C4-2B (cell line): ENCODE results near the gene PARVA.

ENCODE experiments used
- H3K27ac ChIP-seq: fragments of 450-650 bp; 2 replicates; pipeline ENCODE4 v1.5.1; 2017
- ZFX ChIP-seq: fragments of 450-650 bp; IDR thresholded peaks from 2 replicates; pipeline ENCODE4 v1.6.1; 2017
- TF ChIP-seq, protein P1 (sequence below): fragments of 450-650 bp; conservative IDR thresholded peaks from 2 replicates; pipeline ENCODE4 v1.5.1; 2017; ENCODE audit warnings: mild to moderate bottlenecking

Gene PARVA

DNA sequence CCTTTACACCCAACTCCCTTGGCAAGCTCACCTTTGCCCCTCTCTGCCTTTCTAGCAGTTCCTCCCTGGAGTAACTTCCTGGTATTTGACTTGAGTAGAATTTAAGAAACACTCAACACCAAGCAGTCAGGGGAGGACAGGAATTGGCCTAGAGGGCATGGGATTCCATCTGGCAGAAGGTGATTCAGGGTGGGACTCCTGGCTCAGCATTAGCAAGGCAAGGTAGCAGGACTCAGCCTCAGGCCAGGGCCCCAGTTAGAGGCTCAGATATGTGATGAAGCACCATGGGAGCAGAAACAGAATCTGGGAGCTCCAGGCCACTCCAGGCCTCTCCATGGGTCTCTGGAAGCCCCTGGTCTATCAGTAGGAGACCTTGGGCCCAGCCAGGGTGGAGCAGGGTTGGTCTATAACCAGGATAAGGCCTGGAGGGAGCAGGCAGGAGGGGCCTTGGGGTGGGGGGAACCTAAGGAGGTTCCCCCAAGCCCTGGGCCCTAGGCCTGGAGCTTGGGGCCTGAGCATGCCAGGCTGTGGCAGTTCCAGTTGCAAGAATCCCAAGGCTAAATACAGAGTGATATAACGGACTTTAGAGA is 148.2 kb downstream of the PARVA start:
- TF ChIP-seq ZFX, result no peak
- TF ChIP-seq, protein P1, sequence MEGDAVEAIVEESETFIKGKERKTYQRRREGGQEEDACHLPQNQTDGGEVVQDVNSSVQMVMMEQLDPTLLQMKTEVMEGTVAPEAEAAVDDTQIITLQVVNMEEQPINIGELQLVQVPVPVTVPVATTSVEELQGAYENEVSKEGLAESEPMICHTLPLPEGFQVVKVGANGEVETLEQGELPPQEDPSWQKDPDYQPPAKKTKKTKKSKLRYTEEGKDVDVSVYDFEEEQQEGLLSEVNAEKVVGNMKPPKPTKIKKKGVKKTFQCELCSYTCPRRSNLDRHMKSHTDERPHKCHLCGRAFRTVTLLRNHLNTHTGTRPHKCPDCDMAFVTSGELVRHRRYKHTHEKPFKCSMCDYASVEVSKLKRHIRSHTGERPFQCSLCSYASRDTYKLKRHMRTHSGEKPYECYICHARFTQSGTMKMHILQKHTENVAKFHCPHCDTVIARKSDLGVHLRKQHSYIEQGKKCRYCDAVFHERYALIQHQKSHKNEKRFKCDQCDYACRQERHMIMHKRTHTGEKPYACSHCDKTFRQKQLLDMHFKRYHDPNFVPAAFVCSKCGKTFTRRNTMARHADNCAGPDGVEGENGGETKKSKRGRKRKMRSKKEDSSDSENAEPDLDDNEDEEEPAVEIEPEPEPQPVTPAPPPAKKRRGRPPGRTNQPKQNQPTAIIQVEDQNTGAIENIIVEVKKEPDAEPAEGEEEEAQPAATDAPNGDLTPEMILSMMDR, result no peak
- H3K27ac ChIP-seq, result no peak overlapping the region

DNA sequence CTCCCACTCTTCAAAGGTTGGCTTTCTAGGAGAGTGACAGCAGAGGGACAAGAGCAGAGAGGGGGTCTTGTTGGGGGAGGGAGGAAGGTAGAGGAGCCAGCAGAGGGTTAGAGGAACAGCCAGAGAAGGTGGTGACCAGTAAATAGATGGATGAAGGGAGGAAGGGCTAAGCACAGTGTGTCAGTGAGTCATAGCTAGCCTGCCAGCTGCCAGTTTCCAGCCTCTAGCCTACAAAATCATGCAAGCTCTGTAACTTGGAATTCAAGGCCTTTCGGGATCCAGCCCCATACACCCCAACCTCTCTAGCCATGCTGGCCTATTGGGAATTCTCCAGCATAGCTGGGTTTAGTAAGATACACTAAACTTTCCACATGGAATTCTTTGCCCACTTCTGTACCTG is 149.4 kb downstream of the PARVA start:
- no peak overlapping the region for H3K27ac ChIP-seq
- TF ChIP-seq, protein P1, result no peak
- no peak for TF ChIP-seq ZFX

DNA sequence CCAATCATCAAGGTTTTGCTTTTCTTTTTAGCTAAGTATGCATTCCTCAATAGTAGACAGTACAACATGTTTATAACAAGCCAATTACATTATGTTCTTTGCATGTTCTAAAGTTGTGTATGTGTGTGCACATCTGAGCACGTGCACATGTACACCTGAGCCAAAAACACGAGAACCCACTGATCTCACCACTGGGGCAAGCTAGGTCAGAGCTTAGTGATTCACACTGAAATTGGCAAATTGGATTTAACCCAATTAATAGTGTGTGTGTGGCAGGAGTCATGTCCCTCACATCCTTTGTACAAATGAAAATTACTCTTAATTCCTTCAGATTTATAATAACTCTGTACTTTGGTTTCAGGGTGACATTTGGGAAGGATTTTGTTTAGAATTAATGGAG is 151.1 kb downstream of the PARVA start:
- TF ChIP-seq ZFX, result no peak
- TF ChIP-seq, protein P1, result no peak

DNA sequence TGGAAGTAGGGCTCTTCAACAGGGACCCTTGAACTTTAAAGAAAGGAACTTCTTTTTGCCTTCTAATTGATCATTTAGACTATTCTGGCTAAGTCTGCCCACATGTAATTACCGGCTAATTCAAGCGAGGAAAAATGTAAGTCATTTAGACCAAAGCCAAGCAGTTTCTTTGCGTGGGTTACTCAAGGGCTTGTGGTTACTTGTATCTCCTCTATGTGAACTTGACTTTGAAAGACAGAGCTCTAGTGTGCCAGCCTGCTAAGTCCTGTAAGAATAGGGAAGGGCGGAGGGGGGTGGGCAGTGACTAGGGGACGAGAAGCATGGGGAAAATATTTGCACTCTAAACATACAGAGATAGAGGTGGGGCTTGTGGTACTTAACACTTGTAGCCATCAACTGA is 151.7 kb downstream of the PARVA start:
- no peak for TF ChIP-seq ZFX
- H3K27ac ChIP-seq, result no peak overlapping the region

More for the DNA sequence above, 151.1 kb downstream of the PARVA start:
- no peak overlapping the region for H3K27ac ChIP-seq

DNA sequence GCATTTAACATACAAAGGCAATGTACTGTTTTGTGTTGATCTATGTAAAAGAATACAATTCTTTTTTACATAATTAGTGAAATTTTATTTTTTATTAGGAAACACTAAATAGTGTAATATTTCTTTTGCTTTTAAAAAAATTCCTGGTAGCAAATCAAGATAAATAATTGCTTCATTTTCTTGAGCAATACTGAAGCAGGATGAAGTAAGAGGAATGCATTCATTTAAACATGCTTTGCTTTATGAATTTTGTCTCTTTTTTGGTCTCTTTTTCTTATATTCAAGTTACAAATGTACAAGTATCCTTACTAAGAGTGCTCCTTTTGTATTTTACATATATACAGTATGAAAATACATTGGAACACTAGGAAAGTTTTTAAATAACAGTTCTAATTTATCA is 152.4 kb downstream of the PARVA start:
- no peak overlapping the region for H3K27ac ChIP-seq
- TF ChIP-seq, protein P1, result no peak
- no peak for TF ChIP-seq ZFX

DNA sequence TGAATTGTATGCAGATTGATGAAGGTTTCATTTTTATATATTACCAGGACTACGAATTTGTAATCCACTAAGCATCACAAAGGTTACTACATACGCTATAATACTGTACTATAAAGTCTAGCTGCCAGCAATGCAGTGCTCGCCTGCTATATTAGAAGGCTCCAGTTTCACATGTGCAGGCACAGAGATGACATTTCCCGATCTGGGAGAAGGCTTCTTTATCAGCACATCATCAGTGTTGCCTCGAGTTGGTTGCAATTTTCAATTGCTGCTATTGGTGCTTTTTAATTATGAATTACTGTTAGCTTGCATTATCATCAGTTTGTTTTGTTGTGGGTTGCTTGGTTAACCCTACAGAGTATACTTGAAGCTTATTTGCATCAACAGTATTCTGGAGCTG is 153.6 kb downstream of the PARVA start:
- H3K27ac ChIP-seq, result no peak overlapping the region

DNA sequence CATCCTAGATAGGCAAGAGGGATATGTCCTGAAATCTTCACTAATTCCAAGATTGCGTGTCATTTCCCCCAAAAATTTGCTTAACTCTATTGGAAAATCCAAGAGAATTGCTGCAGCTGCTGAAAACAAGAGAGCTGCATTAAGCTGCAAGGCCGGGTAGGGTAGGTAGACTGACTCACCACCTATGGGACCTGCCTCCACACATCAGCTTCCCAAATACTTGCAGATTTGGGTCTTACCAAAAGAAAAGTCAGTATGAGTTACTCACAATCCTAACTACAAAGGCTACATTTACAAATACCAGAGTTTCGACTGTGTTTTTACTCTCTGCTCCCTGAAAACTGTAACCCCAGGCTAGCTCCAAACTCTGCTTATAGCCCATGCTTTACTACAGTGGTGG is 154.3 kb downstream of the PARVA start:
- H3K27ac ChIP-seq, result no peak overlapping the region
- TF ChIP-seq, protein P1, result no peak
- no peak for TF ChIP-seq ZFX

More for the DNA sequence above, 153.6 kb downstream of the PARVA start:
- no peak for TF ChIP-seq ZFX
- TF ChIP-seq, protein P1, result no peak

DNA sequence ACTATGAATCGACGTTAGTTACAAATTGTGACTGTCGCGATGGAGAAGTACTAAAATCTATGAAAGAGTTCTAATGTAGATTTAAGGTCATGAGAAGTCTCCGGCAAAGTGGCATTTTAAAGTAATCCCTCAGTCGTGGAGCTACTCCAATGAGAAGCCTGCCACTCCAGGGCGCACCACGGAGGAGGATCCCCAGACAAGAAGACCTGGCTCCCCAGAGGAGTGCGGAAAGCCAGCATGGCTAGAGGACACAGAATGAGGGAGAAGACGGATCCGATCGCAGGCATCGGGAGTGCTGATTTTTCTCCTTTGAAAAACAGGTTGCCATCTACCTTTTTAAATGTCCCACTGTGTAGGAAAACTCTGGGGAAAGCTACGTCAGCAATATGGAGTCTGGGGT is 155.2 kb downstream of the PARVA start:
- TF ChIP-seq, protein P1, result no peak
- no peak for TF ChIP-seq ZFX
- no peak overlapping the region for H3K27ac ChIP-seq
